ENCODE data around the gene KRT73. TPM values are rescaled to one million over a fixed set of nuclear protein-coding genes. Genes with fewer than 3 reads are reported as not detected.

Gene KRT73
- total RNA-seq, 1 donor from 2014 or later: not detected

DNA sequence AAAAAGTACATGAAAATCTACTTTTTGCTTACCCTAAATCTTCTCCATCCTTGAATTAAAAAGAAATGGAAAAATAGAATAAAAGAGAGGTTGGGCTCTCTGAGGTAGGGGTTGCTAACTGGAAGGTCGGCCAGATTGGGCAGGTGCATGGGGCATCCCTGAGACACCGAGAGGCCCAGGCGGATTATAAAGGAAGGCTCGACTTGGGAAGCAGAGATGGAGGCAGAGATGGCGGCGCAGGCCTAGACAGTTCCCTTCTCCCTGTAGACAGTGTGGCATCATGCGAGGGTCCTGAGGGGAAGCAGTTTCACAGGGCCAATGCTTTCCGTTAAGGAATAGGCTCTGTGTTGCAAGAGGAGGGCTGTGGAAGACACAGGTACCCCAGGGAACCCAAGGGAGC, 41.0 kb downstream of the KRT73 start:
- Mint-ChIP-seq H3K4me3 (no peak overlapping the region), H3K4me1 (peaks cover 14% of the 10 kb centered on the region), H3K27me3 (ENCODE audit: low read depth) (peaks cover 9% of the 10 kb centered on the region), H3K36me3 (no peaks in the 10 kb centered on the region), H3K9me3 (no peaks in the 10 kb centered on the region), H3K27ac (no peak overlapping the region)
- DNase-seq (ENCODE audit: low spot score in 2 of 2, unreplicated experiment in 2 of 2): no peak
- TF ChIP-seq, protein P1, sequence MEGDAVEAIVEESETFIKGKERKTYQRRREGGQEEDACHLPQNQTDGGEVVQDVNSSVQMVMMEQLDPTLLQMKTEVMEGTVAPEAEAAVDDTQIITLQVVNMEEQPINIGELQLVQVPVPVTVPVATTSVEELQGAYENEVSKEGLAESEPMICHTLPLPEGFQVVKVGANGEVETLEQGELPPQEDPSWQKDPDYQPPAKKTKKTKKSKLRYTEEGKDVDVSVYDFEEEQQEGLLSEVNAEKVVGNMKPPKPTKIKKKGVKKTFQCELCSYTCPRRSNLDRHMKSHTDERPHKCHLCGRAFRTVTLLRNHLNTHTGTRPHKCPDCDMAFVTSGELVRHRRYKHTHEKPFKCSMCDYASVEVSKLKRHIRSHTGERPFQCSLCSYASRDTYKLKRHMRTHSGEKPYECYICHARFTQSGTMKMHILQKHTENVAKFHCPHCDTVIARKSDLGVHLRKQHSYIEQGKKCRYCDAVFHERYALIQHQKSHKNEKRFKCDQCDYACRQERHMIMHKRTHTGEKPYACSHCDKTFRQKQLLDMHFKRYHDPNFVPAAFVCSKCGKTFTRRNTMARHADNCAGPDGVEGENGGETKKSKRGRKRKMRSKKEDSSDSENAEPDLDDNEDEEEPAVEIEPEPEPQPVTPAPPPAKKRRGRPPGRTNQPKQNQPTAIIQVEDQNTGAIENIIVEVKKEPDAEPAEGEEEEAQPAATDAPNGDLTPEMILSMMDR (IDR thresholded peaks at IDR 0.05; ENCODE audit: unreplicated experiment): no peak

DNA sequence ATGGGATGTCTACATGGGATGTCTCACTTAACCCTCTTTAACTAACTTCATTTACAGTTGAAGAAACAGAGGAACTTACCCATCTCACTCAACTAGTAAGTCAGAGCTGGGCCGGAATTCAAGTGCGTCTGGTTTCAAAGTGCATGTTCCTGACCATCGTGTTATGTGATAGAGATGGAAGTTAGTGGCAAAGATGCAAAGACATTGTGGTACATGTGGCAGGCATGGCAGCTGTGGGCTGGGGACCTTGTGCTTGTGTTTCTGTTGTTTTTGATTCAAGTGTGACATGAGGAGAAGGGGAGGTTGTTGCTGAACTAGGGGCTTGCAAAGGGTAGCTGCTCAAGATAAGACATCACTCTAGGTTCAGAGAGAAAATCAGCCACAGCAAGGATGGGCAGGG, 42.4 kb downstream of the KRT73 start:
- H3K4me1 Mint-ChIP-seq: peaks cover 12% of the 10 kb centered on the region
- H3K27me3 Mint-ChIP-seq (ENCODE audit: low read depth): peaks cover 19% of the 10 kb centered on the region
- no peak overlapping the region for H3K27ac Mint-ChIP-seq

DNA sequence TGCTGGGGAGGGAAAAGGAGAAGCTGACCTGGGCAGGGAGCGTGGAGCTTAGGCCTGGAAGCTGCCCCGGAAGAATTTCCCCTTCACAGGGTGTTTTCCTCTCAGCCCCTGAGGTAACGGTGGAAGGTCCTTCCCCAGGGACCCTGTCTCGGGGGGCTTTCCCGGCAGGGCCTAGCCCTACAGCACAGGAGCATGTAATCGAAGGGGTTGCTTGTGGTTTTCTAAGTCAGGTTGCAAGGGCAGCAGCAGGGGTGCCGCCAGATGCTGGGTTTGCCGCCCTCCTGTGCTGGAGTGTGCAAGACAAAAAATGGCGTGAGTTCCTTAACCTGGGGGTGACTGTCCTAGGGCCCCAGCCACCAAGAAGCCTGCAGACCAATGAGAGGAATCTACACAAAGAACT, 43.1 kb downstream of the KRT73 start:
- TF ChIP-seq, protein P1 (IDR thresholded peaks at IDR 0.05; ENCODE audit: unreplicated experiment): no peak
- DNase-seq (ENCODE audit: low spot score in 2 of 2, unreplicated experiment in 2 of 2): no peak
- Mint-ChIP-seq H3K4me1 (peaks cover 6% of the 10 kb centered on the region), H3K4me3 (no peak overlapping the region), H3K27ac (no peak overlapping the region), H3K36me3 (no peaks in the 10 kb centered on the region), H3K9me3 (no peaks in the 10 kb centered on the region), H3K27me3 (ENCODE audit: low read depth) (peaks cover 25% of the 10 kb centered on the region)

More for the DNA sequence above, 42.4 kb downstream of the KRT73 start:
- Mint-ChIP-seq H3K4me3 (no peak overlapping the region), H3K9me3 (no peaks in the 10 kb centered on the region), H3K36me3 (no peaks in the 10 kb centered on the region)
- DNase-seq (ENCODE audit: low spot score in 2 of 2, unreplicated experiment in 2 of 2): no peak
- TF ChIP-seq, protein P1 (IDR thresholded peaks at IDR 0.05; ENCODE audit: unreplicated experiment): no peak

DNA sequence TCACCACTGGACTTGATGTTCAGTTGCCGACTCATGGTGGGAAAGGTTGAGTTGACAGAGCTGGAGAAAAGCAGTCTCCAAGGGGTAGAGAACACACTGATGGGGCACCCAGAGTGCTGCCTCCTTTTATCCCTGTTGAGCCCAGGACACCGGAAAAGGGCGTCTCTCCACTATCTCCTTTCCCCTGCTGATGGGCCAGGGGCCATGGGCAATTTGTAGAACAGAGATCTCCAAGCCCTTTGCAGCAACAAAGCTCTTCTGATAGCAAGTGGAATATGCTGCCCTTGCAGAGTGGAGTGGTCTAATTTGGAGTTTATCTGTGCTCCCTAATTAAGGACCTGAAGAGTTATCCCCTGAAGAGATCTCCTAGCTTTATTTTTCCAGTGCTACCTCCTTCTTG, 44.6 kb downstream of the KRT73 start, which contains the start of gene KRT74:
Gene KRT74, minus strand, starts transcription at position 101 of the 400 bp plus-strand sequence. Its CDS starts 66 bp downstream, at position 35.
- no peaks in the 10 kb centered on the region for H3K9me3 Mint-ChIP-seq
- no peaks in the 10 kb centered on the region for H3K36me3 Mint-ChIP-seq
- H3K27me3 Mint-ChIP-seq (ENCODE audit: low read depth): peaks cover 33% of the 10 kb centered on the region
- H3K4me1 Mint-ChIP-seq: no peaks in the 10 kb centered on the region
- no peak within 1 kb of the TSS for H3K4me3 Mint-ChIP-seq
- DNase-seq (ENCODE audit: low spot score in 2 of 2, unreplicated experiment in 2 of 2): no peak
- no peak within 1 kb of the TSS for H3K27ac Mint-ChIP-seq
- TF ChIP-seq, protein P1 (IDR thresholded peaks at IDR 0.05; ENCODE audit: unreplicated experiment): no peak

DNA sequence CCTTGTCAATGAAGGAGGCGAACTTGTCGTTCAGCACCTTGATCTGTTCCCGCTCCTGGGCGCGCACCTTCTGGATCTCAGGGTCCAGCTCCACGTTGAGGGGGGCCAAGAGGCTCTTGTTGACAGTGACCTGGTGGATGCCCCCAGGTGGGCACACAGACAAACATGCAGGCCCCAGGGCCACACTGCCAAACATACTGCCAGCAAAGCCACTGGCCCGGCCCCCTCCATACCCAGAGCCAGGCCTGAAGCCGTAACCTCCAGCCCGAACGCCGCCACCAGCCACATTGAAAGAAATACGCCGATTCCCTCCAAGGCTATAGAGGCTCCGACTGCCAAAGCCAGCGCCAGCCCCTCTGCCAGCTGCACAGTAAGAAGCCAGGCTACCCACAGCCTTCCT, 45.1 kb downstream of the KRT73 start:
- no peak for DNase-seq (ENCODE audit: low spot score in 2 of 2, unreplicated experiment in 2 of 2)
- H3K27ac Mint-ChIP-seq: no peak overlapping the region
- TF ChIP-seq, protein P1 (IDR thresholded peaks at IDR 0.05; ENCODE audit: unreplicated experiment): no peak
- peaks cover 37% of the 10 kb centered on the region for H3K27me3 Mint-ChIP-seq (ENCODE audit: low read depth)
- H3K4me3 Mint-ChIP-seq: no peak overlapping the region
- no peaks in the 10 kb centered on the region for H3K9me3 Mint-ChIP-seq
- H3K36me3 Mint-ChIP-seq: no peaks in the 10 kb centered on the region
- H3K4me1 Mint-ChIP-seq: no peaks in the 10 kb centered on the region

DNA sequence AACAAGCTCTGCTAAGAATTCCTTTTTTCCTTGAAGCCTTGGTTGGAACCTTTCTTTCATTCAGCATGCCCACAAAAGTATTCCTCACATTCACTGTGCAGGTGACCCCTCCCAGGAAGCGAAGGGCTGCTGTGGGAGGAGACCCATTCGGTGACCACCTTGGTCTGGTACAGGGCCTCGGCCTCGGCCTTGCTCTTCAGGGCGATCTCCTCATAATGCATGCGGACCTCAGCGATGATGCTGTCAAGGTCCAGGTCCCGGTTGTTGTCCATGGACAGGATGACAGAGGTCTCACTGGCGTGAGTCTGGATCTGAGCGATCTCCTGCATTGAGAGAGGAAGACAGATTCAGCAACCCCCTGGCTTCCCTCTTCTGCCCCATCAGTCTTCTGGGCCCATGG, 47.8 kb downstream of the KRT73 start:
- TF ChIP-seq, protein P1 (IDR thresholded peaks at IDR 0.05; ENCODE audit: unreplicated experiment): no peak
- Mint-ChIP-seq H3K9me3 (no peaks in the 10 kb centered on the region), H3K27me3 (ENCODE audit: low read depth) (peaks cover 63% of the 10 kb centered on the region), H3K4me3 (no peak overlapping the region), H3K4me1 (no peaks in the 10 kb centered on the region), H3K27ac (no peak overlapping the region), H3K36me3 (no peaks in the 10 kb centered on the region)
- no peak for DNase-seq (ENCODE audit: low spot score in 2 of 2, unreplicated experiment in 2 of 2)

Measured in mesothelial cell of epicardium (in vitro differentiated cells).